OCI-LY7 (cell line): ENCODE measurements around the gene TMED7. TPM values are rescaled to one million over a fixed set of nuclear protein-coding genes. Genes with fewer than 3 reads are reported as not detected.
A peak's percentile ranks its signal among the peaks of the same experiment; 100 is the strongest.

ENCODE experiments used
- BruUV-seq: library from RNA; stranded (reverse); fragments of 400-500 nt; replicated peaks from 2 replicates; lab custom pipeline; 2021; lab: Mats Ljungman, UMichigan
- CTCF ChIA-PET: fragments of 300-600 bp; sonication (Branson Sonifier 250); formaldehyde crosslinking; loops from one replicate; lab custom pipeline; 2022; ENCODE audit warnings: antibody characterized with exemption; ENCODE audit not compliant: unreplicated experiment; lab: Charles Lee
- POLR2A ChIA-PET: fragments of 300-600 bp; sonication (Branson Sonifier 250); formaldehyde crosslinking; loops from one replicate; lab custom pipeline; 2022; ENCODE audit warnings: antibody characterized with exemption; lab: Charles Lee
- DNase-seq: peaks from one replicate; pipeline ENCODE4 v3.0.0-alpha.2; 2015; ENCODE audit warnings: low spot score
- H2AFZ ChIP-seq: fragments of 200-600 bp; sonication (generic), shearing (Covaris generic); 2 replicates; pipeline ENCODE4 v1.6.1; 2014; ENCODE audit warnings: mild to moderate bottlenecking, antibody characterized with exemption, low read length, moderate library complexity
- H3K27ac ChIP-seq: fragments of 200-600 bp; sonication (generic); 2 replicates; pipeline ENCODE4 v1.5.1; 2014; ENCODE audit warnings: mixed run types, low read depth, mild to moderate bottlenecking, moderate library complexity, low read length, inconsistent platforms; ENCODE audit not compliant: poor library complexity, severe bottlenecking
- H3K36me3 ChIP-seq: fragments of 200-600 bp; sonication (generic); 2 replicates; pipeline ENCODE4 v1.6.1; 2014; ENCODE audit warnings: mild to moderate bottlenecking, antibody characterized with exemption, low read length, moderate library complexity, mixed read lengths; ENCODE audit not compliant: insufficient read depth
- H3K4me1 ChIP-seq: fragments of 200-600 bp; sonication (generic); 2 replicates; pipeline ENCODE4 v1.5.1; 2014; ENCODE audit warnings: mild to moderate bottlenecking, low read length; ENCODE audit not compliant: insufficient read depth, poor library complexity, severe bottlenecking
- H3K4me2 ChIP-seq: fragments of 200-600 bp; sonication (generic); 2 replicates; pipeline ENCODE4 v1.6.1; 2014; ENCODE audit warnings: mild to moderate bottlenecking, low read length
- H3K4me3 ChIP-seq: fragments of 200-600 bp; sonication (generic); 2 replicates; pipeline ENCODE4 v1.5.1; 2014; ENCODE audit warnings: mild to moderate bottlenecking, low read depth, low read length; ENCODE audit not compliant: poor library complexity, severe bottlenecking
- H3K79me2 ChIP-seq: fragments of 200-600 bp; sonication (generic); 2 replicates; pipeline ENCODE4 v1.6.1; 2016; ENCODE audit warnings: low read depth, mild to moderate bottlenecking, low read length, moderate library complexity, mixed read lengths; ENCODE audit not compliant: insufficient read depth
- H3K9me2 ChIP-seq: fragments of 200-600 bp; sonication (generic); 2 replicates; pipeline ENCODE4 v1.6.1; 2016; ENCODE audit warnings: mild to moderate bottlenecking, low read length, mixed read lengths; ENCODE audit not compliant: insufficient read depth
- H3K9me3 ChIP-seq: fragments of 200-600 bp; sonication (generic); 2 replicates; pipeline ENCODE4 v1.6.1; 2014; ENCODE audit warnings: mild to moderate bottlenecking, mixed run types, low read length, mixed read lengths
- H4K20me1 ChIP-seq: fragments of 200-600 bp; sonication (generic); 2 replicates; pipeline ENCODE4 v1.6.1; 2014; ENCODE audit warnings: mild to moderate bottlenecking, antibody characterized with exemption, low read length, moderate library complexity, mixed read lengths; ENCODE audit not compliant: insufficient read depth
- EZH2phosphoT487 ChIP-seq: fragments of 200-600 bp; sonication (generic); IDR thresholded peaks from 2 replicates; pipeline ENCODE4 v1.6.1; 2018; ENCODE audit warnings: low read depth, borderline replicate concordance, mild to moderate bottlenecking, mixed run types, antibody characterized with exemption, low read length, moderate library complexity, mixed read lengths
- intact Hi-C: fragments of 100-400 bp; cut with micrococcal nuclease; formaldehyde crosslinking; loops from one replicate; pipeline ENCODE4 v1.10.0; 2022; ENCODE audit not compliant: unreplicated experiment
- total RNA-seq, 2 experiments: library from RNA; depleted of rRNA in 1 of 2; stranded (reverse); fragments of >200 nt in 1 of 2; shearing (Covaris generic) in 1 of 2; gene quantifications; 2 replicates each; pipeline ENCODE4 v1.2.3, GENCODE V29; 2014 to 2022
- TF ChIP-seq, protein P1 (sequence below): fragments of 200-600 bp; sonication (generic); conservative IDR thresholded peaks from 2 replicates; pipeline ENCODE4 v1.5.1; 2014; ENCODE audit warnings: mild to moderate bottlenecking, antibody characterized with exemption, low read length, moderate library complexity, mixed read lengths

TMED7 gene
- total RNA-seq, 2 experiments from 2014 or later: 35.8 to 55.1 TPM

DNA sequence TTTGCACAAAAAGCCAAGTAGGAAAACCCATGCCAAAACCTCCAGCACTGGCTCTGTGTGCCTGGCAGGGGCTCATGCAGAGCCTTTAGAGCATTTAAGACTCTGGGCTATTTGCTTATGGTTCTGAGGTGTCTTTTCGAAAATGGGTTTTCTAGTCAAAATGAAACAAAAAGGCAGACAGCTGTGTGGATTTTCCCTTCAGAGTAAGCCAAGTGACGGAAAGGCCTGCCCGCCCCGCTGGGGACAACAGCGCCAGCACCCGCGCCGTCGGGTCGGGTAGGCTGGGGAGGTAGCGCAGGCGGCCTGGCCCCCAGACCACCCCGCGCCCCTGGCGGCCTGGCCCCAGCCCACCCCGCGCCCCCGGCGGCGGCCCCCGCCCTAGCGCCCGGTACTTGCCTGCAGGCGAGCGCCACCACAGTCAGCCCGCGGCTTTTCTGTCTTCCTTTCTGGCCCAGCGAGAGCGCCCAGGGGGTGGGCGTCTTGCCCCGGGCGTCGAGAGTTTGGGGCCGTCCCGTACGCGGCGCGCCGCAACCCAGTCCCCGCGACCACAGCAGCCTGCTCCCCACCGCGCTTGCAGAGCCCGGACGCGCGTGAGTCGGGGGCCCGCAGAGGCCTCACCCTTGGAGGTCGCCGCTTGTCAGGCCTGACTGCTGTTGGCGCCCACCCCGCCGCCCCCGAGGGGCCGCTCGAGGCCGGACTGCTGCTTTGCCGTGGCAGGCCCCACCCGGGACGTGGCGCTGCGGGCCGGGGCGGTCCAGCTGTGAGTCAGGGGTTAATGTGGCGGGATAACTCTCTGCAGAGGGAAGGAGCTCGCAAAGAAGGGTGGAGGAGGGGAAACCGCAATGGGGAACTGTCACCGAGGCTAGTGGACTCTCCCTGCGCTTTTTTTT, 23.9 kb downstream of the TMED7 start, which contains the start of gene TICAM2:
Gene TICAM2, minus strand, starts transcription at position 779 of the 890 bp plus-strand sequence. CDS start 21,223 bp downstream, outside the sequence.
- peak within 1 kb of the TSS; percentile 59 for H3K4me3 ChIP-seq
- CTCF ChIA-PET: no interaction called here
- no peaks in the 10 kb centered on the region for H3K79me2 ChIP-seq
- peak within 1 kb of the TSS; percentile 79 for H3K4me2 ChIP-seq
- no peak within 1 kb of the TSS for H3K27ac ChIP-seq
- intact Hi-C loops: no loop called here
- H4K20me1 ChIP-seq: no peaks in the 10 kb centered on the region
- H2AFZ ChIP-seq: peak within 1 kb of the TSS; percentile 74; the same call in 1 of the 2 replicates
- no peaks in the 10 kb centered on the region for H3K9me2 ChIP-seq
- H3K4me1 ChIP-seq: no peaks in the 10 kb centered on the region
- H3K9me3 ChIP-seq: no peaks in the 10 kb centered on the region
- TF ChIP-seq EZH2phosphoT487: no peak
- TF ChIP-seq, protein P1, sequence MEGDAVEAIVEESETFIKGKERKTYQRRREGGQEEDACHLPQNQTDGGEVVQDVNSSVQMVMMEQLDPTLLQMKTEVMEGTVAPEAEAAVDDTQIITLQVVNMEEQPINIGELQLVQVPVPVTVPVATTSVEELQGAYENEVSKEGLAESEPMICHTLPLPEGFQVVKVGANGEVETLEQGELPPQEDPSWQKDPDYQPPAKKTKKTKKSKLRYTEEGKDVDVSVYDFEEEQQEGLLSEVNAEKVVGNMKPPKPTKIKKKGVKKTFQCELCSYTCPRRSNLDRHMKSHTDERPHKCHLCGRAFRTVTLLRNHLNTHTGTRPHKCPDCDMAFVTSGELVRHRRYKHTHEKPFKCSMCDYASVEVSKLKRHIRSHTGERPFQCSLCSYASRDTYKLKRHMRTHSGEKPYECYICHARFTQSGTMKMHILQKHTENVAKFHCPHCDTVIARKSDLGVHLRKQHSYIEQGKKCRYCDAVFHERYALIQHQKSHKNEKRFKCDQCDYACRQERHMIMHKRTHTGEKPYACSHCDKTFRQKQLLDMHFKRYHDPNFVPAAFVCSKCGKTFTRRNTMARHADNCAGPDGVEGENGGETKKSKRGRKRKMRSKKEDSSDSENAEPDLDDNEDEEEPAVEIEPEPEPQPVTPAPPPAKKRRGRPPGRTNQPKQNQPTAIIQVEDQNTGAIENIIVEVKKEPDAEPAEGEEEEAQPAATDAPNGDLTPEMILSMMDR: peak; percentile 42
- no TSS peak for BruUV-seq
- POLR2A ChIA-PET: interaction anchor here (0.5 to 1.0 kb wide), 5 partner anchors 7 to 304 kb away, joined by 3 to 6 read pairs (median 4); no protein-coding TSS in a partner anchor
- 0 out of 2 replicates have a peak, but pooled peaks cover 6% of the 10 kb centered on the region for H3K36me3 ChIP-seq
- peak; percentile 48 for DNase-seq

DNA sequence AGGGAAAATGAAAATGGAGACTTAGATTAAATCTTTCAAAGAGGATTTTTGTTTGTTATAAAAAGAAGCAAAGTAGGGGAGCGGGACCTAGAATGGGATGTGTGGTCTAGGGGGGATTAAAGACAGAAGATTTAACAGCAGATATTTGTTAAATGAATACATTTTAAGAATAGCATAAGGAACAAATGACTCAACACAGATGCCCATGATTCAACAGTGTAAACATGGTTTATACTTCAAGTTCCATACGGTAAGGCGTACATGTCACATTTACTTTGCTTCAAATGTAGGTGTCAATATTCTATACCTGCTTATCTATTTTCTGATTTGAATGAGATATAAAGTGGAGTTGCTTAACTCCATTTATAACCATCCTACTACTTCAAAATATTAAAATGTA, 25.1 kb downstream of the TMED7 start:
- no peaks in the 10 kb centered on the region for H3K79me2 ChIP-seq
- H3K4me3 ChIP-seq: no peak overlapping the region
- ChIA-PET POLR2A (interaction anchor here (1.0 kb wide), 1 partner anchor 296 kb away, joined by 3 read pairs; no protein-coding TSS in a partner anchor), CTCF (no interaction called here)
- H4K20me1 ChIP-seq: no peaks in the 10 kb centered on the region
- H2AFZ ChIP-seq: no peak overlapping the region
- H3K9me2 ChIP-seq: no peaks in the 10 kb centered on the region
- no peaks in the 10 kb centered on the region for H3K4me1 ChIP-seq
- H3K36me3 ChIP-seq: 0 out of 2 replicates have a peak, but pooled peaks cover 6% of the 10 kb centered on the region
- no peak overlapping the region for H3K27ac ChIP-seq
- BruUV-seq: no TSS peak
- intact Hi-C loops: no loop called here
- H3K9me3 ChIP-seq: no peaks in the 10 kb centered on the region
- TF ChIP-seq, protein P1: no peak
- TF ChIP-seq EZH2phosphoT487: no peak
- DNase-seq: no peak
- H3K4me2 ChIP-seq: no peak overlapping the region
